GM18505 (cell line): ENCODE data around the gene PCDH9.

Source experiments
- ATAC-seq: cut with Tn5 transposase; IDR thresholded peaks from one replicate; pipeline ENCODE4 v1.9.1; 2021; ENCODE audit not compliant: unreplicated experiment
- POLR2A ChIP-seq: IDR thresholded peaks from 4 replicates; pipeline ENCODE4 v1.6.1; 2011; ENCODE audit warnings: borderline replicate concordance; ENCODE audit not compliant: insufficient read depth, insufficient read length; ENCODE audit errors: extremely low read depth

PCDH9 gene

DNA sequence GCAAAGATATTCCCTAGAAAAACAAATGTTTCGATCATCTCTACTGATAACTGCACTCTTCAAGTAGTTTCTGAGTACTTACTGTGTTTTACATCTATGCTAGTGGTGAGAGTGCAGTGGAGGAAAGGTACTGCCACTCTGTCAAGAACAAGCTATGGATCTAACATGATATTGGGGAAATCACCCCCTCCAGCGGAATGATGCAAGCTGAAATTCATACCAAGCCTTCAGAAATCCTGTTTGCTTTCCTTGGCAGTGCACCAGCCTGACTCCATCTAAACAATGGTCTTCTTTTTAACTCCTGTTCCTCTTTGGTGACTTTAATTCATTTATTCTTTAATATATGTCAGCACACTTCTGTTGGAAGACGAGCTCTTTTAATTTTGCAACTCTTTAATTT, 238.0 kb downstream of the PCDH9 start:
- TF ChIP-seq POLR2A: no peak
- no peak for ATAC-seq

DNA sequence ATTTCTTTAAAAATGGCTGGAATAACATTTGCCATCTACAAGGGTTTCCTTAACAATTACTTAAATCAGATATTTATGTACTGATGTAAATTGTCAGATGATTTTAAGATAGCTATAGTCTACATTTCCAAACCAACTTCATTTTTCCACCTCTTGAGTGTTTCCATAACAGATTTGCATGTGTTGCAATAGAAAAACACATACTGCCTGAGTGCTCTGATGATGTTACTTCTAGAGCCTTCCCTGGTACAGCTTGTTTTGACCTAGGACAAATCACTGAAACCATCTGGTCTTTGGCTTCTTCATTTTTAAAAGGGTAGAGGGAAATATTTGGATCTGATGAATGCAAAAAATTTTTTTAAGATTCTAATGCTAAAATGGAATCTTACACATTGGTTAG, 245.9 kb downstream of the PCDH9 start:
- ATAC-seq: no peak
- no peak for TF ChIP-seq POLR2A

DNA sequence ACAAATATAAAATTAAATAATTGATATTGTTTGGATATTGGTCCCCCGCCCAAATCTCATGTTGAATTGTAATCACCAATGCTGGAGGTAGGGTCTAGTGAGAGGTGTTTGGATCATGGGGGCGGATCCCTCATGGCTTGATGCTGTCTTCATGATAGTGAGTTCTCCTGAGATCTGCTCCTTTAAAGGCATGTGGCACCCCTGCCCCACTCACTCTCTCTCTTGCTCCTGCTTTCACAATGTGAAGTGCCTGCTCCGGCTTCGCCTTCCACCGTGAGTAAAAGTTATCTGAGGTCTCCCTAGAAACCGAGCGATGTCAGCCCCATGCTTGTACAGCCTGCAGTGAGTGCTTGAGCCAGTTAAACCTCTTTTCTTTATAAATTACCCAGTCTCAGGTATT, 248.2 kb downstream of the PCDH9 start:
- no peak for ATAC-seq
- no peak for TF ChIP-seq POLR2A

DNA sequence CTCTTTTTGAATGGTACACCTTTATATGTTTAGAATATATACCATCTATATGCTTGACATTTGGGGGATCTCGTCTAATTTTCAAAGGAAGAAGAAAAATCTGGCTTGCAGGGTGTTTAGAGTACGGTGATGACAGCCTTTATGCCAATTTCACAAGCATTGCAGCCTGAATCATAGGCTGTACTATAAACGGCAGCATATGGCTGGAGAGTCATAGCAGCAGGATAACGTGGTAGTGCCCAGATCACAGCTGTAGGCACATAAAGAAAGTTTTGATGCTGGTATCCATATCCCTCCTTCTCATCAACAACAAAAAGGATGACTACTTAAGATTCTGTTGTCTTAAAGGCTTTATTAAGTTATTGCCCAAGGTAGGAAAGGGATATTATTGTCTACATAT, 253.0 kb downstream of the PCDH9 start:
- ATAC-seq: no peak
- no peak for TF ChIP-seq POLR2A

DNA sequence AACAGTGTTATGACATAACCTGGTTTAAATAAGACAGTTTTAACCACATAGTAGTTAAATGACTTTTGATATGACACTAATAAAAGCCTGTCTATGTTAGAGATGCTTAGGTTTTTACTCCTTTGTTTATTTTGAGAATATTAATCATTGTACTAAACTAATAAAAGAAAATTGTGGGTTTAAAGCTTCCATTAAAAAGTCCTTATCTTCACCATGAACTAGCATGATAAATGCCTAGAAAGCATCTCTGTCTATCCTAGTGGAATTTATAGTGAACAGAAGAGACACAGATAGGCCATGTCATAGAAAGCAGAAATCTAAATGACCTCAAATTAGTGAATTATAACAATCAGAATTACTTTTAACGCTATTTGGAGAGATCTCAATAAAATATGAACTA, 255.2 kb downstream of the PCDH9 start:
- no peak for TF ChIP-seq POLR2A
- ATAC-seq: no peak

DNA sequence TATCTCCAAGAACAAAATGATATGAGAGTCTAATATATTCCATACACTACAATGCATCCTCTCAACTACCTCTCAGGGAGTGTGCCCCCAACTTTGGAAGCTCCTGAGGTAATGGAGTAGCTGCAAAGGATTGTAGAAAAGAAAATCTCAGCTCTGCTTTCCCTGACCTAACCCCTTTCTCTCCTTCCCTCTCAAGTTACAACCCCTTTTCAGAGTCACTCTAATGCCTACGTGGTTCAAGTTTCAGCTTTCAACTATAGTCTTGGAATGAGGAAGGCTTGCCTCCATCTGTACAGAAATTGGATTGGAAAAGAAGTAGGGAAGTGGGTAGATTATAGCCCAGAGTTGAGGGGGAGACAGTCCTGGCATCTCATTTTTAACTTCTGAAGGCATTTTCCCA, 256.0 kb downstream of the PCDH9 start:
- no peak for TF ChIP-seq POLR2A
- ATAC-seq: no peak

DNA sequence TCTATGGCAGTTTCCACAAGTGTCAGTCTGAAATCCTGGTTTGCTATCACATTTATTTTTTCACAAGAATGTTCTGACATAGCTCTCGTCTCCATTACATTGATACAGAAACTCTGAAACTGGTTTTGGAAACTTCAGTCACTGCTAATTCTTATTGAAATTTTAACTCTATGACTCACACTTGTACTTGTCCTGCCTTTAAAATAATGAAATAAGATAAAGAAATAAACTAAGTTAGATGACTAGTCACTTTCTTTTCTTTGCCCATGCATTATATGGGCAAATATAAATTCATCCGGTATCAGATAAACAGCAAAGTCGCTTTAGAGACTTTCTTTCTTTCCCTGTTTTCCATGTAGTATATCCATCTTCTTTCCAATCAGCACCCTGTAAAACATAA, 257.5 kb downstream of the PCDH9 start:
- no peak for ATAC-seq
- no peak for TF ChIP-seq POLR2A

DNA sequence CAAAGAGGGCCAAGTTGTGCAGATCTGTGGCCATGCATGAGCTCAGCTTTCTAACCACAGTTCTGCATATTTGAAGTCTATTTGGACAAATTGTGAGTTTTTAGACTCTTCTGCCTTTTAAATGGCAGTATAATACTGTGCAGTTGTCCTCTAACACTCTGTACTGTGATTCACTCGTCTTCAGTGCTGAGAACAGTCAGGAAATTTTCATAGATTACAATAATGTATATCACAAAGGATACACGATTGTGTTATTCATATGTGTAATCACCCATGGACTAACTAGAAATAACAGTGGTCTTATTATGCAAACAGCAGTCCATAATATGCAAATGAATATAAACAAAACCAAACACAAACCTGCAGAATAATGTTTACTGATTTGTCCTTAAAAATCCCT, 259.1 kb downstream of the PCDH9 start:
- ATAC-seq: no peak
- TF ChIP-seq POLR2A: no peak

DNA sequence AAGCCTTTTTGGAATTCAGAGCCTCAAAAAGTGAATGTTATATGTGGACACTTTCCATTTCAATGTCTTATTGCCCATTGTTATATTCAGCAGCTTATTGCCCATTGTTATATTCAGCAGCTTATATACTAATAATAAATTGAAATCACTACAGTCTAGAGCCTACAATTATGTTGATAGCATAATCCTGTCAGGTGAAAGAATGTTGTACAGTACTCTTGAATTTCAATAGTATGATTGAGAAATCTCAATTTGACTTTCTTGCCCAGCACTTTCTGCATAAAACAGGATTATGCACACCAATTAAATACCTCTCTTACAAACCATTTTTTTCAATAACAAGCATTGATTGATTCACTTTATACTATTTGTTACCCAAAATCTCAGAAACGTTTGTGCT, 260.8 kb downstream of the PCDH9 start:
- ATAC-seq: no peak
- no peak for TF ChIP-seq POLR2A

DNA sequence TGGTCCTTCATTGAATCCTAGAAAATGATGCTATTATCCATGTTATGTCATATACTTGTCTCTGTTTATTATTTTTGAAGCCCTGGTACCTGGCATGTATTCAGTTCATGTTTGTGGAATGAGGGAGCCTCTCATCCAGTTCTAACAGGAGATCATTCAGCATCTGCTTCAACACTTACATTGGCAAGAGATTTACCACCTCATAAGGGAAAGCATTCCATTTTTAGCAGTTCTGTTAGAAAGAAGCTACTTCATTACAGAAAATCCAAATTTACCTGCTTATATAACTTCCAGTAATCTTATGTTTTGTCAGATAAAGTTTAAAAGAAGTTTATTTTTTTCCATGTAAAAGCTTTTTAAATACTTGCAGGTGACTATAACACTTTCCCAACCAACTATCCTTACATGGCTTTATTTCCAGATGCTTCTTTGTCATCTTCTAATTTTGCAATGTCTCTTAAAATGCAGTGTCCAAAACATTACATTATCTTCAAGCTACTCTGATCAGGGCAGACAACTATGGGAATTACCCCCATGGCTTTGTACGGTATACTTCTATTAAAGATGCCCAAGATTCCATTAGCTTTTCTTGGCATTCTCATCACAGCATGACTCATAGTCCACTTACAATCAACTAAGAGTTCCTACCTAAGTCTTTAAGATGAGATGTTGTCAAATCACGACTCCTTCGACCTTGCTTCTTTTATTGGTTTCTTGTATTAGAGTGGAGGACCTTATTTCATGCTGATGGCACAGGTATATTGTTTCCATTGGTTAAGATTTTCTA, 262.1 kb downstream of the PCDH9 start:
- ATAC-seq: no peak
- no peak for TF ChIP-seq POLR2A

DNA sequence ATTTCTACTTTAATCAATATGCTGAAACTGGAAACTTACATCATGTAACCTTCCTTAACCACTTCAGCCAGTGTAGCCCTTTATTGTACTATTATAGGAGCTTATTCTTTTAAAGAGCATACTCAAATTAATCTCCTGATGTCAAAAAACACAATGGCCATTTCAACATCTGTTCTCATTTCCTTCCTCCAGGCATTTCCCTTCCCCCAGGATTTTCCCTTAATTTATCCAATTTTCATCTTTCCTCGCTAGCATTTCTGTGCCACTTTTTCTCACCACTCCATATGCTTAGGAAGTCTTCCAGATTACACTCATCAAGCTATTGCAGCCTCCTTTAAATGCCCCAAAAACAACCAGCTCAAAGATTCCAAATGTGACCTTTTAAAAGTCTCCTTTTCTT, 265.0 kb downstream of the PCDH9 start:
- ATAC-seq: no peak
- TF ChIP-seq POLR2A: no peak

DNA sequence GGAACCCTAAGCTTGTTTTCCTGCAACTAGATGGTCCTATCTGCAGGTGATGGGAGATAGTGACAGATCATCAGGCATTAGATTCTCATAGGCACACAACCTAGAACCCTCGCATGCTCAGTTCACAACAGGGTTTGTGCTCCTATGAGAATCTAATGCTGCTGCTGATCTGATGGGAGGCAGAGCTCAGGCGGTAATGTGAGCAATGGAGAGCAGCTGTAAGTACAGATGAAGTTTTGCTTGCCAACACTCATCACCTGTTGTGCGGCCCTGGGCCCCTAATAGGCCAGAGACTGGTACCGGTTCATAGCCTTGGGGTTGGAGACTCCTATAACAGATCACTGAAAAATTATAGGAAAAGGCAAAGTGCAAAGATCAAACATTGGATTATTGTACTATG, 267.2 kb downstream of the PCDH9 start:
- no peak for ATAC-seq
- TF ChIP-seq POLR2A: no peak

DNA sequence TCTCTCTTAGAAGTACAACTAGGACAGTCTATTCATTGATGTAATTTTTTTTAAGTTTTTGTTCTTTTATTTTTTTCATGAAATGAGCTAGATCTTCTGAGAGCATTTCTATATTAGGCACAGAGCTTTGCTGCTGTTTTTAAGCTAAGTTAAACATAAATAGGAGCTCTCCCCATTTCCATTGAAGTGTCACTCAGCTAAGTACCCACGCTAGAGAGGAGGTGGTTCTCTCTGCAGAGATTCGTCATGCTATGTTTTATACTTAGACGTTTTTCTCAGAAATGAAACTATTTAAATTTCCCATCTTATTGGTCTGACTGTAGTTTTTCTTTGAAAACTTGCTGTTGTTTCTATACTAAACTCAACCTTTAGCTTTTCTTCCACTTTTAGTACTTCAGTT, 271.5 kb downstream of the PCDH9 start:
- no peak for TF ChIP-seq POLR2A
- ATAC-seq: no peak

DNA sequence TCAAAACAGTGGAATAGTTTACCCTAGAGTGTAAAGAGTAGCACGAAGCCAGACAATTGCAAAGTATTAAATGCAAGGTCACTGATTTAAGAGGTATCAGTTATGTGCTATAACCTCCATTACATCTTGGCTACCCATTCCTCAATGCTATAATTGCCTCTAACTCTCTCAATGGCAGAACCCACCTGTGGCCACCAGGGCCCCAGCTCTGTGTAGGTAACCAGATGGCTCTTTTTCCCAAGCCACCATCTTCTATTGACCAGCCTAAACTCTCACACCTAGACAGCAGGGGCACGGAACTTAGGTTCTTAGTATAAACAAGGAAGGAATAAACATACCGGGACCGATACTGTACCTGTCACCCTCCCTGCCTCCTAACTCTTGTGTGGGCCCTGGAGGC, 277.6 kb downstream of the PCDH9 start:
- no peak for TF ChIP-seq POLR2A

DNA sequence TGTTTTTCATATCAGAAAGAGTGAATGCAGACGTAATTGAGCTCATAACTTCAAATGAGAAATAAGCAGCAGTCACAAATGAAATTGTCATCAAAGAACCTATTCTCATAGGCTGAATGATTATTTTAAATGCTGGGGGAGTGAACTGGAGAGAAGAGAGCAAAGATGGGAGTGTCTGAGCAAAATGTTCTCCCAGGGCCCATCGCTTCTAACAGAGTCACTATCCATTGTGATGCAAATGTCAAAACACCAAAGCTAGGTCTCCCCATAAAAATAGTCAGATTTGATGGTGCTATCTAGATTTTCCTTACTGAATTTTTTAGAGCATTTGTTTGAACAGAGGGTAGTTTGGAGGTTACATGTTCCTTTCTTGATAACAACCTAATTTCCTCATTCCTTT, 278.7 kb downstream of the PCDH9 start:
- no peak for TF ChIP-seq POLR2A
- no peak for ATAC-seq

More for the DNA sequence above, 277.6 kb downstream of the PCDH9 start:
- no peak for ATAC-seq
